K562 (cell line): ENCODE results near the gene GLP2R. TPM values are rescaled to one million over a fixed set of nuclear protein-coding genes. Genes with fewer than 3 reads are reported as not detected.

Source experiments
- GTF2B ChIP-seq: IDR thresholded peaks from 2 replicates; pipeline ENCODE4 v1.6.1; 2011; ENCODE audit not compliant: insufficient read length; ENCODE audit errors: extremely low read depth
- KDM1A ChIP-seq, 2 experiments: fragments of 450-650 bp; IDR thresholded peaks; 2 replicates each; pipeline ENCODE4 v1.6.1; 2016; ENCODE audit warnings: mild to moderate bottlenecking in 2 of 2
- MTA3 ChIP-seq: fragments of 450-650 bp; formaldehyde crosslinking; IDR thresholded peaks from 2 replicates; pipeline ENCODE4 v1.6.1; 2017; ENCODE audit warnings: mild to moderate bottlenecking, borderline replicate concordance
- RERE ChIP-seq: sonication (generic); formaldehyde crosslinking; IDR thresholded peaks from 2 replicates; pipeline ENCODE4 v1.8.0; 2023; ENCODE audit warnings: missing genetic modification reagents, mild to moderate bottlenecking, borderline replicate concordance
- RFX5 ChIP-seq: IDR thresholded peaks from 2 replicates; pipeline ENCODE4 v1.6.1; 2011; ENCODE audit warnings: low read depth, mild to moderate bottlenecking, improper control_type of control experiment, low read length
- polyA plus RNA-seq, 8 experiments: library from polyadenylated mRNA; depleted of rRNA in 4 of 8; stranded (reverse) in 5 of 8; unstranded in 3 of 8; fragments of >200 nt; fragmentation: Nextera tagmentation in 2 of 8; fragmentation: Illumina TruSeq in 1 of 8; extraction: Ambion mirVana in 2 of 8; extraction: Trizol in 1 of 8; gene quantifications; 2 replicates each; pipeline versions ENCODE4 v1.2.1 to v1.2.3, GENCODE V29; 2011 to 2014; ENCODE audit warnings: inconsistent platforms in 1 of 8, missing spikeins in 1 of 8
- total RNA-seq, 7 experiments: library from RNA; depleted of rRNA in 6 of 7; stranded (reverse); fragments of >200 nt in 6 of 7; fragmentation: Illumina TruSeq in 2 of 7; extraction: Trizol in 2 of 7; gene quantifications; 2 replicates each; pipeline versions ENCODE4 v1.2.1 to v1.2.3, GENCODE V29; 2011 to 2021; ENCODE audit warnings: low replicate concordance in 1 of 7
- TF ChIP-seq, protein P1 (sequence below): fragments of 250-450 bp; sonication (Bioruptor Pico); IDR thresholded peaks from 2 replicates; pipeline ENCODE4 v1.5.0; 2021

Gene GLP2R
- total and polyA plus RNA-seq, 9 of the 15 experiments (the other 6 are each of a cell fraction or from before 2014, with no cell fraction given) = not detected

DNA sequence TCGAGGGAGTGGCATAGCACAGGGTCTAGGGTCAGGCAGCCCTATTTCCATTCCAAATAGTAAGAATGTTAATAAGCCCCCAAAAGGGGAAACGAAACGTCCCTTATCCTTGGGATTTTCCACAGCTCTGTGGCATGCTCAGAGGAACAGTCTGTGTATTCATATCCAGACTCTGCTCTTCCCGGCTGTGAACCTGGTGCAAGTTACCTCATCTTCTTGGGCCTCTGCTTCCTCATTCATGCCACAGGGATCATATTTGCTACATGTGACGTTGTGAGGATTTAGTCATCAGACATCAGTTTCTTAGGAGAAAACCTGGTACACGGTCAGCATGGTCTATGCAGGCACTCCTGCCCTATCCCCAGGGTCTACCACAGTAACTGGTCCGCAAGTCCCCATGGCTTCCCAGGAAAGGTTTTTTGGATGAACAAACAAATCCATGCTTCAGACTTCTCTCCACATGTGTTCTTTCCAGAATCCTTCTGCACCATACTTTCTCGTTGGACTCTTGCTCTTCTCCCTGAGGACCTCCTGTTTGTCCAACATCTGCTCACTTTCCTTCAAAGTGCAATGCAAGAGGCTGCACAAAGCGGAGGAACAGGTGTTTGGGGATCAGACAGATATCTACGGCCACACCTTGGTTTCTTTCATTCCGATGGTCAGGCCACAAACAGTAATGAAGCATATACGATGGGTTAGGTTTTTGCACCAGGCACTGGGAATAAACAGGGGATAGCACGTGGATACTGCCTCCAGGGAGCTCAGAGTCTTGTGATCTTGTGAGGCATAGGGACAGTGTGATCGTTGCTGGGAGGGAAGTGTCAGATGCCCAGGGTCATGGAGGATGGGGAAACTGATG, 17.7 kb downstream of the GLP2R start (continued):
- TF ChIP-seq RERE (CRISPR knock-in tag) = no peak
- TF ChIP-seq RFX5 = no peak
- TF ChIP-seq KDM1A (IDR thresholded peaks at IDR 0.05) = no peak
- no peak for TF ChIP-seq MTA3
- TF ChIP-seq GTF2B = no peak
- TF ChIP-seq, protein P1, sequence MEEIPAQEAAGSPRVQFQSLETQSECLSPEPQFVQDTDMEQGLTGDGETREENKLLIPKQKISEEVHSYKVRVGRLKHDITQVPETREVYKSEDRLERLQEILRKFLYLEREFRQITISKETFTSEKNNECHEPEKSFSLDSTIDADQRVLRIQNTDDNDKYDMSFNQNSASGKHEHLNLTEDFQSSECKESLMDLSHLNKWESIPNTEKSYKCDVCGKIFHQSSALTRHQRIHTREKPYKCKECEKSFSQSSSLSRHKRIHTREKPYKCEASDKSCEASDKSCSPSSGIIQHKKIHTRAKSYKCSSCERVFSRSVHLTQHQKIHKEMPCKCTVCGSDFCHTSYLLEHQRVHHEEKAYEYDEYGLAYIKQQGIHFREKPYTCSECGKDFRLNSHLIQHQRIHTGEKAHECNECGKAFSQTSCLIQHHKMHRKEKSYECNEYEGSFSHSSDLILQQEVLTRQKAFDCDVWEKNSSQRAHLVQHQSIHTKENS (CRISPR knock-in tag) = no peak
- TF ChIP-seq, all 486 proteins: peak for 0
